GM12891 (cell line): ENCODE results near the gene ABHD17C.

Experiments
- DNase-seq: peaks from one replicate; pipeline ENCODE4 v3.0.0; 2011; ENCODE audit warnings: low spot score; ENCODE audit not compliant: insufficient read length
- FAIRE-seq: peaks from 2 replicates; lab custom pipeline; 2011; peaks lifted over from hg19 to GRCh38; lab: Jason Lieb, UNC
- PAX5 ChIP-seq: IDR thresholded peaks from 2 replicates; pipeline ENCODE4 v1.6.1; 2011; ENCODE audit warnings: low read length, moderate library complexity, mild to moderate bottlenecking; ENCODE audit not compliant: insufficient read depth, severe bottlenecking
- POLR2A ChIP-seq: IDR thresholded peaks from 2 replicates; pipeline ENCODE4 v1.6.1; 2011; ENCODE audit warnings: low read depth, low read length, control low read depth
- POLR2AphosphoS5 ChIP-seq: IDR thresholded peaks from 2 replicates; pipeline ENCODE4 v1.6.1; 2011; ENCODE audit warnings: low read depth, low read length, control low read depth
- POU2F2 ChIP-seq: IDR thresholded peaks from 2 replicates; pipeline ENCODE4 v1.6.1; 2011; ENCODE audit warnings: low read depth, mild to moderate bottlenecking, control low read depth, low read length, moderate library complexity
- SPI1 ChIP-seq: IDR thresholded peaks from 2 replicates; pipeline ENCODE4 v1.6.1; 2011; ENCODE audit warnings: low read depth, low read length, control low read depth
- TAF1 ChIP-seq: IDR thresholded peaks from 2 replicates; pipeline ENCODE4 v1.6.1; 2011; ENCODE audit warnings: low read depth, low read length, control low read depth

ABHD17C gene

DNA sequence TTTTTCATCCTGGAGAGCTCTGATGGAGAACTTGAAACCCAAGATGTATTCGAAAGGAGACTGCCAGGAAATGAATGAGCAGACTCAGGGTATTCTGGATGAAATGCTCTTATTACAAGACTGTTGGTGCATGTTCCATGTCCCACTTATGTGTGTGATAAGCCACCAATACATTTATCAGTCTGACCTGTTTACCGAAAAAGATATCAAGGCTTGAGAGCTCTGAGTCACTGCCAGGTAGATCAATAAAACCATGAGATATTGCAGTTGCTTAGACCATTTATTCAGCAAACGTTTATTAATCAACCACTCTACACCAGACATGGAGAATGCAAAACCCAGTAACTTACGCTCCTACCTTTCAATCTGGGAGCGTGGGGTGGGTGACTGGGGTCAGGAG lies 101.3 kb downstream of the ABHD17C start:
- FAIRE-seq (no peak), DNase-seq (no peak)
- TF ChIP-seq POU2F2 = no peak
- no peak for TF ChIP-seq POLR2A
- no peak for TF ChIP-seq PAX5
- TF ChIP-seq TAF1 = no peak
- TF ChIP-seq SPI1 = no peak
- TF ChIP-seq POLR2AphosphoS5 = no peak

DNA sequence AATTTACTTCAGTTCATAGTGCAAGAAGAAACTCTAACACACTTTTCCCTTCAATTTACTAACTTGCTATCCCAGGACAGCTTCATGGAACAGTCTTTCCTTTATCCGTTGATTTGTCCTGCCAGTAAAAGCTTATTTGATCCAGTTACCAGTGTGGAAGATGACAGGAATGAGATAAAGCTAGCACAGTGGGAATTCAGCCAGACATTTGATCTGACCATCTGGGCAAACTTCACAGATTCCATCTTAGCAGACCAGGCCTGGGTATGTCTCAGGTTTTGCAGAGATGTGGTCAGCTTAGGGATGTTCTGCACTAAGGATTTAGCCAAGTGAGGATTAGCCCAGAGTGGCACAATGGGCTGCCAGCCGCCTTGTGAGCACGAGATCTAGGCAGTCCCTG lies 103.8 kb downstream of the ABHD17C start:
- DNase-seq (no peak), FAIRE-seq (no peak)
- no peak for TF ChIP-seq PAX5
- TF ChIP-seq TAF1 = no peak
- no peak for TF ChIP-seq POLR2A
- no peak for TF ChIP-seq POLR2AphosphoS5
- TF ChIP-seq SPI1 = no peak
- TF ChIP-seq POU2F2 = no peak

DNA sequence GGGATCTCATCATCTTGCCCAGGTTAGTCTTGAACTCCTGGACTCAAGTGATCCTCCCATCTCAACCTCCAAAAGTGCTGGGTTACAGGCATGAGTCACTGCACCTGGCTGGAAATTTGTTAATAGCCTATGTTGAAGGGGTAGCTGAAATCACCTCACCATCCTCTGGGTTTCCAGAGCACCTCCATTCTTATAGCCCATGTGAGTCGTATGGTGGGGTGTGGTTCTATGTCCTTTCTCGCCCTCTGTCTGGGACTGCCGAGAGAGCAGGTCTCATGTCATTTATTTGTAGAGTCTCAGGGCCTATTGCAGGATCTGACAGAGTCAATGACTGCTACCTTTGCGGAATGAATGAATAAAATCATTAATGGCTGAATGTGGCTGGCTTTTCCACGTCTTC lies 105.0 kb downstream of the ABHD17C start:
- FAIRE-seq = no peak
- no peak for DNase-seq
- TF ChIP-seq SPI1 (no peak), PAX5 (no peak), POLR2A (no peak), POLR2AphosphoS5 (no peak), TAF1 (no peak), POU2F2 (no peak)

DNA sequence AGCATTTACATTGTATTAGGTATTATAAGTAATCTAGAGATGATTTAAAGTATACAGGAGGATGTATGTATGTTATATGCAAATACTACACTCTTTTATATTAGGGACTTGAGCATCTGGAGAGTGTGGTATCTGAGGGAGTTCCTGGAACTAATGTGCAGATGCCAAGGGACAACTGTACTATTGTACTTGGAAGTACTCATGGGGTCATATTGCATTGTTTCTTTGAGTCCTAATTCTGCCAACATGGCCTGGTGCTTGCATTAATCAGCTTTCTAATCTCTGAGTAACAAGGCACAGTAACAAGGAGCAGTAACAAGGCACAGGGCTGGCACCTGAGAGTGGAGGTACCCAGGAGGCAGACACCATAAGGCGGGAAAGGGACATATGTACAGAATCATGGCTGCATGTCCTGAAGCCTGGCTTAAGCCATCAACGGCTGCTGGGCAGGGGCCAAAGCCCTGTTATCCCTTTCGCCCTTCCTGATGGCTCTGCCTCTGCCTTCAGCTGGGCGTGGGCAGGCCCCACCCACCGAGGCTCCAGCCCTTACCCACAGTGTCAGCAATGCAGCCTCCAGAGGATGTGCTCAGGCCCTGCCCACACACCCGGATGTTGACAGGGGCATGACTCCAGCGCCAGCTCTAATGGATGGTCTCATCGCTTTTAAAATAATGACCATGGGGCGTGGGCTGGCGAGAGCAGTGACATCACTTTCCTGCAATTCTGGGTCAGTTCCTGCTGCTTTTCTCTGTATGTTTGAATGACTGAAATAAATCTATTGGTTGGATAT lies 107.0 kb downstream of the ABHD17C start:
- TF ChIP-seq SPI1 (no peak), POLR2AphosphoS5 (no peak)
- no peak for FAIRE-seq
- no peak for DNase-seq

- DNase-seq (no peak), FAIRE-seq (no peak)
- TF ChIP-seq SPI1 (no peak), TAF1 (no peak), POLR2AphosphoS5 (no peak), PAX5 (no peak), POU2F2 (no peak), POLR2A (no peak)
These were observed 108.7 kb downstream of the ABHD17C start for GRCh38 chr15:80803580-80804525.

- TF ChIP-seq POLR2A (no peak), PAX5 (no peak), TAF1 (no peak), POLR2AphosphoS5 (no peak), POU2F2 (no peak), SPI1 (no peak)
- no peak for FAIRE-seq
- no peak for DNase-seq
These were observed 109.9 kb downstream of the ABHD17C start for GRCh38 chr15:80804970-80805495.
